Measurements from ENCODE around the gene DBP.
"Not testable (repeated sequence)": the region's sequence is repeated elsewhere in the genome, so short reads cannot be mapped to it uniquely, and the experiment has no call there.

DBP gene

DNA sequence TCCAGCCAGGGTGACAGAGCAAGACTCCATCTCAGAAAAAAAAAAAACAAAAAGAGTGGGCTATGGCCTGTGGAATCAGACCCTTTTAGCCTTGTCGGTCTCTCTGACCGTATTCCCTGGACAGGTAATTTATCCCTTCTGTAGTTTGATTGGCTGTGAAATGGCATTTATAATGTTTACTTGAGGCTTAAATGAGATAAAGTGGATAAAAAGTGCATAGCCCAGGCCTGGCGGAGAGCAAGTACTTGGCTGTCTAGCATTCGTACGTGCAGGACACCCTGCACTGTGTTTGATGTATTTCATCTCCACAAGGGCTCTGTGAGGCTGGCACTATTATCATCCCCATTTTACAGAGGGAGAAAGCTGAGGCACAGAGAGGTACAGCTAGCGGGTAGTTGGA is 28.6 kb upstream of the DBP start:
- DNase-seq (ENCODE audit: low read depth): no peak

- no peak for DNase-seq (ENCODE audit: low read depth)
Observed at GRCh38 chr19:48664476-48664875, 27.3 kb upstream of the DBP start.

DNA sequence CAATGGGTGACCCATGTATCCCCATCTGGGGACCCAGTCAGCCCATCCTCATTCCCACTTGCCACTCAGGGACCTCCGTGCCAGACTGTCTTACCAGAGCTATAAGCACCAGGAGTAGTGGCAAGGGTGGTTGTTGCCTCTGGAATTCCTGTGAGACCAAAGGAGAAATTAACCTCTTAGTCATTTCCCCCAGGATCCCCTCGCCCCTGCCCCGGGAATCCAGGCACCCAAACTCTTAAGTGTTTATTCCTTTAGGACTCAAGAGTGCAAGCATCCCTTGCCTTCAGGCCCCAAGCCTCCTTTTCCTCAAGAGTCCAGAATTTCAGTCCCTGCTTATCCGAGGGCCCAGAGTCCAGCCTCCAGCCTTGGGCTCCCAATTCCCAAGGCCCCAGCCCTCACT is 26.5 kb upstream of the DBP start:
- DNase-seq (ENCODE audit: low read depth): no peak

GRCh38 chr19:48661711-48662090 is 24.5 kb upstream of the DBP start:
- no peak for DNase-seq (ENCODE audit: low read depth)

DNA sequence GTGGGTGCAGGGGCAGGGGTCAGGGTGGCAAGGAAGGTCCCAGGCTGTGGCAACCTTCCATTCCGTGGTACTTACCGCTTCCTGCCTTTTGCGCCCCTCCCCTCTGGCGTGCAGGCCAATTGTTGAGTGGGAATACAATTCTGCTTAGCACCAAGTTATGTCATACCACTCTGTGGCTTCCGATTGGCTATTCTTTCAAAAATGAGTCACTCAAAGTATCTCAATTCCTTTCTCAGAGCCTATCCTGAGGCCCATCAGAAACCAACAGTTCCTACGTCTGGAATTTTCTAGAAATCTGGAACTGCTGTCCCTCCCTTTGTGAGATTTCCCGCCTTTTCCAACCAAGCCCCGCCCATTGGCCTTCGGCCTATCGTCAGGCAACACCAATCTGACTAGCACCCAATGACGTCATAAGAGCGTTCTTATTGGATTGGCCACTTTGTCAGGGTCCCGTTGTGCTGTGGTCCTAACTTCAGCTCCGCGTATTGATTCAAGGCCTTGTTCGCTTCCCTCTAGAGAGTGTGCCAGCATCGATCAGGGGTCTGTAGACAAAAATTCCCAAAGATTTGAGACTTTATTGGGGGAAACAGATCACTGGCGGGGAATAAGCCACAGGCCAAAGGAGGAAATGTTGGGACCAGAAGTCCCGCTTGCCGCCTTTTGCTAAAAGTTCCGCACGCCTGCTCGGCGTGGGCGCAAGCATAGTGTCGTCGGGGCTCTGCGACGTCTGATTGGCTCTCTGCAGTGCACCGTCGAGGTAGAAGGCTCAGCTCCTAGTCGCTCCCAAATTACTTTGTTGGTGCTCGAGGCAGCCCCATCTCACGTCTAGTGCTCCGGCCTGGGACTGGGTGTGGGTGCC is 23.9 kb upstream of the DBP start:
- peak; percentile 65 for DNase-seq (ENCODE audit: low read depth)

DNA sequence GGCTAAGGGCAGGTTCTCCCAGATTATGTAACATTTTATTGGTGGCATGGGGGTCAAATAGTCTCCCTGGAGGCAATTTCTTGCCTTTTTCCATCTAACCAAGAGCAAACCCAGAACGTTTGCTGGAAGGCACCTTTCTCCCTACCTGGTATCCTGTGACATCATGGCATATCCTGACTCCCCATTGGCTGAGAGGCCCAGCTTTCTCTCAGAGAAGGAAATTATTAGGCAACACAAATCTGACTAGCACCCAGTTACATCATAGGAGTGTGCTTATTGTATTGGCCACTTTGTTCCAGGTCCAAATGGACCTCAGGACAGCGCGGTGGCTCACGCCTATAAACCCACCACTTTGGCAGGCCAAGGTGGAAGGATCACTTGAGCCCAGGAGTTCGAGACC is 22.6 kb upstream of the DBP start:
- DNase-seq (ENCODE audit: low read depth): no peak

DNA sequence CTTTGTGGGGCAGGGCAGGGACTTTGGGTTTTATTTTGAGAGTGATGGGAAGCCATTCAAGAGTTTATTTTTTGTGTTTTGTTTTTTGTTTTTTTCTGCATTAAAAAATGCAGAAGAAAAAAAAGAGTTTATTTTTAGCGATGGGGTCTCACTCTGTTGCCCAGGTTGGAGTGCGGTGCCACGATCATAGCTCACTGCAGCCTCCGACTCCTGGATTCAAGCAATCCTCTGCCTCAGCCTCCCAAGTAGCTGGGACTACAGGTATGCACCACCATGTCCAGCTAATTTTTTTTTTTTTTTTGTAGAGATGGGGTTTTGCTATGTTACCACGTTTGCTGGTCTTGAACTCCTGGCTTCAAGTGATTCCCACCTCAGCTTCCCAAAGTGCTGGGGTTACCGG is 21.3 kb upstream of the DBP start:
- no peak for DNase-seq (ENCODE audit: low read depth)

- DNase-seq (ENCODE audit: low read depth): not testable (repeated sequence)
Observed at GRCh38 chr19:48657828-48658227, 20.6 kb upstream of the DBP start.

DNA sequence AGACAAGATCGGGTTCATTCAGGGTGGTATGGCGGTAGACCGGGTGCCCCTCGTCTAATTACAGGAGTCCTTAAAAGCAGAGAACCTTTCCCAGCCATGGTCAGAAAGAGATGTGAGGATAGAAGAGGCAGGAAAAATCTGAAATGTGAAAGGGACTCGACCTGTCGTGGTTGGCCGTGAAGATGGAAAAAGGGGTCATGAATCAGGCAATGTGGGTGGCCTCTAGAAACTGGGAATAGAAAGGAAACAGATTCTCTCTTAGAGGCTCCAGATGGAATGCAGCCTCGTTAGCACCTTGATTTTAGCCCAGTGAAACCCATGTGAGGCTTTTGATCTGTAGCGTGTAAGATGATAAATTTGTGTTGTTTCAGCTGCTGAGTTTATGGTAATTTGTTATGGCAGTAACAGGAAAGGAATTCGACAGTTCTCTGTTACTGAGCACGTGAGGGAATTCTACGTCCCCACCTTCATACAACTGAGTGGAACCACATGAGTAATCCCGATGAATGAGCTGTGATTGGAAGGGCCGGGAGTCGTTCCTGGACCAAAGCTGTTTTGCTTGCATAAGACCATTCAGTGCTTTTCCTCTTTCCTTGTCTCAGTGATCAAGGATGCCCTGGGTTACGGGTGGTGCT is 19.8 kb upstream of the DBP start:
- DNase-seq (ENCODE audit: low read depth): peak; percentile 90

DNA sequence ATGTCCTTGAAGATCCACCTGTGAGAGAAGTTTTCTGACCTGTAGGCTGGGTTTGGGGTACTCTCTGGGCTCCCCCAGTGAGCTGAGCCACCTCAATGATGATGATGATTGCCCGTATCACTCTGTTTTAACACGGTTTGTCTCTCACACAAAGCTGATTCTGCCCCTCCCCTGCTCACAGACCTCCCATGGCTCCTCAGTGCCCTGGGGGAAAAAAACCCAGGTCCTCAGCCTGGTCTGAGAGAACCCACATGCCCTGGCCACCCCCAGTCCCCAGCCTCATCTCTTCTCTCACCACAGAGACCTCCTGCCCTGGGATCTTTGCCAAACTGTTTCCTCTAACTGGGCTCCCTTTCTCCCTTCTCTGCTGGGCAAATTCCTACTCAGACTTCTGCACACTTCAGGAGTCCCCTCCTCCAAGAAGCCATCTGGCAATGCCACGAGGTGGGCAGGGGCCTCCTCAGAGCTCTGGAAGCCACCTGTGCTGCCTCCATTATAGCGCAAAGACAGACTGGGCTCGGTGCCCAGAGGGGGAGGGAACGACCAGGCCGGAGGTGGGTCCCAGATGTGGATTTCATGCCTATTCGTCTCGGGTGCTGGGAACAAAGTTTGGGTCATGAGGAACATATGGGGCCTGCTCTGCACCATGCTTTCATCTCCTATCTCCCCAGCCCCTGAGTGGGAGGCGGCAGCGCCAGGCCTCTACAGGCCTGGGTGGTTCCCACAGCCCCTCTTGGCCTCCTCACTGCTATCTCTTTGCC is 17.3 kb upstream of the DBP start:
- DNase-seq (ENCODE audit: low read depth): no peak

DNA sequence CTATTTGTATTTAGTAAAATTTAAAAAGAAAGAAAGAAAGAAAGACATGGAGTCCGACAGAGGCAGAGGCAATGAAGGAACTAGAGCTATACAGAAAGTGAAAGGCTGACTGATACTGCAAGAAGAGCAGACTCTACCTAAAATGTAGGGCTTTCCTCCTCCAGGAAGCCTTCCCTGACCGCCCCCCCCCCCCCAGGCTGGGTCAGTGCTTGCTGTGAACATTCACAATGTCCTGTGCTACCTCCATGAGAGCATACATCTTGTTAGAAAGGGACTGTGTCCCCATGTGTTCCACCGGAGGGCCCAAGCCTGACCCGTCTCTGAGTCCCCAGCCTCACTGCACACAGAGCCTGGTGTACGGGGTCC is 14.5 kb upstream of the DBP start:
- no peak for DNase-seq (ENCODE audit: low read depth)

- DNase-seq (ENCODE audit: low read depth): no peak
Observed at GRCh38 chr19:48650974-48651682, 13.9 kb upstream of the DBP start.

- no peak for DNase-seq (ENCODE audit: low read depth)
Observed at GRCh38 chr19:48648134-48648533, 11.0 kb upstream of the DBP start.

GRCh38 chr19:48646722-48647216 is 9.6 kb upstream of the DBP start:
- DNase-seq (ENCODE audit: low read depth): no peak

- DNase-seq (ENCODE audit: low read depth): no peak
Observed at GRCh38 chr19:48646001-48646721, 9.0 kb upstream of the DBP start, which contains the start of gene CA11. Gene CA11, minus strand, starts transcription at chr19:48646187. Its CDS starts 555 bp downstream, at chr19:48645632.

DNA sequence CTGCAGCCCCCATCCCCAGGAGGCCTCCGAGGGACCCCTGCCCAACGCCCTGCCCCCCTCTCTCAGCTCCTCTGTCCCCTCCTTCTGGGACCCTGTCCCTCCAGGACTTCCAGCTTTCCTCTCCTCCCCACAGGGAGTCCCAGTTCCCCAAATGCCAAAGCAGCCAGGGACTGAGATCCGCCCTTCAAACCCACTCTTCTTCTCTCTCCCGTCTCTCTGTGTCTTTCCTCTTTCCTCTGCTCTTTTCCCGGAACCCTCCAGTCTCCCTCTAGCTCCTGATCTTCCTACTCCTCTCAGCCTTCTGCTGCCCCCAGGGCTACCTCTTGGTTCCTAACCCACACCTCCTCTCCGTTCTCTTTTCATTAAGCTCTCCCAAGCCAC is 8.4 kb upstream of the DBP start:
- DNase-seq (ENCODE audit: low read depth): no peak

- no peak for DNase-seq (ENCODE audit: low read depth)
Observed at GRCh38 chr19:48644839-48645619, 7.8 kb upstream of the DBP start.

GRCh38 chr19:48644355-48644754 is 7.2 kb upstream of the DBP start:
- no peak for DNase-seq (ENCODE audit: low read depth)

DNA sequence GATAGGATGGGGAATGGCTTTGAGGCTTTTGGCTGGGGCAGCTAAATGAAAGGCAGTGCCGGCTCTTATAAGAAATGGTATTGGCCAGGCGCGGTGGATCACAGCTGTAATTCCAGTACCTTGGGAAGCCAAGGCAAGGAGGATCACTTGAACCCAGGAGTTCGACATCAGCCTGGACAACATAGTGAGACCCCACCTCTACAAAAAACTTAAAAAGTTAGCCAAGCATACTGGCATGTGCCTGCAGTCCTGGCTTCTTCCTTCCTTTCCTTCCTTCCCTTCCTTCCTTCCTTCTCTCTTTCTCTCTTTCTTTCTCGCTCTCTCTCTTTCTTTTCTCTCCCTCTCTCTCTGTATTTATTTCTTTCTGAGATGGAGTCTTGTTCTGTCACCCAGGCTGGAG is 5.7 kb upstream of the DBP start:
- DNase-seq (ENCODE audit: low read depth): no peak

DNA sequence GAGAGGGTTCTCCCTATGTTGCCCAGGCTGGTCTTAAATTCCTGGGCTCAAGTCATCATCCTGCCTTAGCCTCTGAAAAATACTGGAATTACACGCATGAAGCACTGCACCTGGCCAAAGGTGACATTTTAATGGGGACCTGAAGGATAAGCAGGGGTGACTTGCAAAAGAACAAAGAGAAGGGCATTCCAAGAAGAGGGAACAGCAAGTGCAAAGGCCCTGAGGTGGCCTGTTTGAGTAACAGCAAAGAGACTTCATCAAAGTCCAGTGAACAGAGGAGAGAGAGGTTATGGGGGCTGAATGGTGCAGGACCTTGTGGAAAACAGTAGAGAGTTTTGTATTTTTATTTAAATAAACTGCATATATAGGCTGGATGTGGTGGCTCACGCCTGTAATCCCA is 4.7 kb upstream of the DBP start:
- no peak for DNase-seq (ENCODE audit: low read depth)
